GM18505 (cell line): ENCODE results near the gene OR2AK2.

Experiments
- ATAC-seq: cut with Tn5 transposase; IDR thresholded peaks from one replicate; pipeline ENCODE4 v1.9.1; 2021; ENCODE audit not compliant: unreplicated experiment
- POLR2A ChIP-seq: IDR thresholded peaks from 4 replicates; pipeline ENCODE4 v1.6.1; 2011; ENCODE audit warnings: borderline replicate concordance; ENCODE audit not compliant: insufficient read depth, insufficient read length; ENCODE audit errors: extremely low read depth

The OR2AK2 gene

GRCh38 chr1:247964933-247965332 lies at the start of gene OR2AK2:
OR2AK2 (plus strand) TSS chr1:247965233; CDS start chr1:247965377, 144 bp downstream.
- ATAC-seq: no peak
- no peak for TF ChIP-seq POLR2A

GRCh38 chr1:247919952-247920351 lies 45.1 kb upstream of the OR2AK2 start, which contains the start of gene OR2T8:
OR2T8 (plus strand) TSS chr1:247920252; CDS start chr1:247921018, 766 bp downstream.
- no peak for TF ChIP-seq POLR2A
- no peak for ATAC-seq

GRCh38 chr1:247923941-247924340 lies 41.1 kb upstream of the OR2AK2 start:
- TF ChIP-seq POLR2A: no peak
- ATAC-seq: no peak

GRCh38 chr1:247924868-247925267 lies 40.2 kb upstream of the OR2AK2 start, which contains the start of gene OR2AJ1:
OR2AJ1 (plus strand) TSS chr1:247924889; CDS start chr1:247933769, 8,880 bp downstream.
- no peak for TF ChIP-seq POLR2A
- ATAC-seq: no peak

- no peak for ATAC-seq
- TF ChIP-seq POLR2A: no peak
Observed at GRCh38 chr1:247933989-247934388, 31.0 kb upstream of the OR2AK2 start.

- ATAC-seq: no peak
- no peak for TF ChIP-seq POLR2A
Observed at GRCh38 chr1:247935781-247936180, 29.3 kb upstream of the OR2AK2 start.

- no peak for TF ChIP-seq POLR2A
- no peak for ATAC-seq
Observed at GRCh38 chr1:247936415-247936814, 28.6 kb upstream of the OR2AK2 start.

GRCh38 chr1:247936965-247937734 lies 27.9 kb upstream of the OR2AK2 start:
- peak; percentile 99 for ATAC-seq

- TF ChIP-seq POLR2A: no peak
- ATAC-seq: no peak
Observed at GRCh38 chr1:247942624-247943023, 22.4 kb upstream of the OR2AK2 start.

- no peak for ATAC-seq
- no peak for TF ChIP-seq POLR2A
Observed at GRCh38 chr1:247948558-247948957, 16.5 kb upstream of the OR2AK2 start, which contains the start of gene OR2L8. OR2L8 (plus strand) TSS chr1:247948858; CDS start chr1:247948858, 0 bp downstream.

- no peak for ATAC-seq
- no peak for TF ChIP-seq POLR2A
Observed at GRCh38 chr1:247953408-247953807, 11.6 kb upstream of the OR2AK2 start.

- ATAC-seq: no peak
- TF ChIP-seq POLR2A: no peak
Observed at GRCh38 chr1:247961791-247962190, 3.2 kb upstream of the OR2AK2 start.

- TF ChIP-seq POLR2A: no peak
- no peak for ATAC-seq
Observed at GRCh38 chr1:247962911-247963588, 2.0 kb upstream of the OR2AK2 start.
